ENCODE data around the gene ASTL.

The ASTL gene

DNA sequence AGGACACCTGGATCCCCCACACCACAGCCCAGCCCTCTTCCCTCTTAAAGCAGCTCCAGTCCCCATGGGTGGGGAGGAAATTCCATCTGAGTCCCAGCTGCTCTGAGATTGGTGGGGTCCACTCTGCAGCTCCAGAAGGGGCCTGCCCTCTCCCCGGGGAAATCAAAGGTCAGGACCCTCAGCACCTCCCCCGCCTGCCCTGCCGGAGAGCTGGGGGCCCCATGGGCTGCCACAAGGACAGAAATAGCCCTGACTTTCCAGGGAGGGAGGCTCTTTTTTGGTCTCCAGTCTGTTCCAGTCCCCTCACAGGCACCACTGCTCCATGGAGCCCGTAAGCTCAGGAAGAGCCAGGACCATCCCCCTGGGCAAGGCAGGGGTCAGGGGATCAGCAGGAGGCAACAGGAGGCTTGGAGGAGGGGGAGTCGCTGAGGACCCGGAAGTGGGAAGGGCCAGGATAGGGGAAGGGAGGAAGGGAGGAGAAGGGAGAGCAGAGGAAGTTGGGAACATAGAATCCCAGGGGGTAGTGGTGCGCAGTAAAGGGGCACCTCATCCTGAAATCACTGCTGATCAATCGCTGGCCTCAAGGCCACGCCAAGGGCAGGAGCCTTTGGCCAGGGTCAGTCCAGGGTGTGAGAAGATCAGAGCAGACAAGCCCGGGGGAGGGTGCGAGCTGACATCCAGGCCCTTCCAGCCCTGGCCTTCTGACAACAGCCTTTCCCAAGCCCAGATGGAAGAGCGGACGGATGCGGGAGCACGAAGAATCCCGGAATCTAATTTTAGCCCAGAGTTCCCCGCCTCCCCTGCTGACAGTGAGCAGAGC lies 29.6 kb downstream of the ASTL start:
- H3K4me3 Mint-ChIP-seq: no peak overlapping the region
- DNase-seq (ENCODE audit: low spot score in 2 of 2): no peak
- peaks cover 10% of the 10 kb centered on the region for H3K9me3 Mint-ChIP-seq
- H3K4me1 Mint-ChIP-seq: no peaks in the 10 kb centered on the region
- H3K27me3 Mint-ChIP-seq: no peaks in the 10 kb centered on the region
- no peak for ATAC-seq (replicated peaks; ENCODE audit: extremely low read depth, poor library complexity, severe bottlenecking)
- peaks cover 3% of the 10 kb centered on the region for H3K36me3 Mint-ChIP-seq (ENCODE audit: insufficient read depth)
- no peak overlapping the region for H3K27ac Mint-ChIP-seq (ENCODE audit: low read depth)

DNA sequence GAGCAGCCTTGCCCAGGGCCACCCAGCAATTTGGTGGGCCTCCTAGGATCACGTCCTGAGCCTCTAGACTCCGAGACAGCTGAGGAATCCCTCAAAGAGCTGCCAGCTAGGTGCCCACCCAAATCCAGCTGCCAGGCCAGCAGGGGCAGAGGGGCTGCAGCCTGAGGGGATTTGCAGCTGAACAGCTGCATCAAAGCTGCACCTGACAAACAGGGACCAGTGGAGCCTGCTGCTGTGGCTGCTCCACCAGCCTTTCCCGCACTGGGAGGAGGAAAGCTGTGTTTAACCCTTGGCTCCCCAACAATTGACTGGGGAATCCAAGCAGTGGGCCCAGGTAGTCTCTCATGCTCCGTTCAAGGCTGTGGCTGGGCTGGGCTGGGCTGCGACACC lies 30.2 kb downstream of the ASTL start:
- H3K4me1 Mint-ChIP-seq: no peaks in the 10 kb centered on the region
- ATAC-seq (replicated peaks; ENCODE audit: extremely low read depth, poor library complexity, severe bottlenecking): no peak

DNA sequence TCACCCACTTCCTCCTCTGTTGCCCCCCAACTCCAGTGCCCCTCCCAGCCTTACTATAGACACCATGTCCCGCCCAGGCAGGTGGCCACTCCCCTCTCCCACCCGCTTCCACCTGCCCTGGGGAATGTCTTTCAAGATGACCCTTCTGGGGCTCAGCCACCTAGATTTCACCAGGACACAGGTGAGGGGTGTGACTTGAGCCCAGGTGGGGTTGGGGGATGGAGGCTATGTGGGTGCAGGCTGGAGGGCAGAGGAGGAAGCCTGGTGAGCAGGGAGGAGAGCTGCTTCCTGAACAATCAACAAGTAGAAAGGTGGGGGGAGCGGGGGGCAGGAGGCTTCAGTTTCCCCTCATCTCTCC lies 30.6 kb downstream of the ASTL start:
- H3K9me3 Mint-ChIP-seq: peaks cover 10% of the 10 kb centered on the region
- H3K36me3 Mint-ChIP-seq (ENCODE audit: insufficient read depth): peaks cover 3% of the 10 kb centered on the region
- no peaks in the 10 kb centered on the region for H3K4me1 Mint-ChIP-seq
- H3K27me3 Mint-ChIP-seq: no peaks in the 10 kb centered on the region
- ATAC-seq (replicated peaks; ENCODE audit: extremely low read depth, poor library complexity, severe bottlenecking): no peak
- H3K4me3 Mint-ChIP-seq: no peak overlapping the region
- no peak for DNase-seq (ENCODE audit: low spot score in 2 of 2)
- no peak overlapping the region for H3K27ac Mint-ChIP-seq (ENCODE audit: low read depth)

More for the DNA sequence above, 30.2 kb downstream of the ASTL start:
- Mint-ChIP-seq H3K36me3 (ENCODE audit: insufficient read depth) (peaks cover 3% of the 10 kb centered on the region), H3K9me3 (peaks cover 10% of the 10 kb centered on the region), H3K27me3 (no peaks in the 10 kb centered on the region), H3K27ac (ENCODE audit: low read depth) (no peak overlapping the region), H3K4me3 (no peak overlapping the region)
- no peak for DNase-seq (ENCODE audit: low spot score in 2 of 2)

DNA sequence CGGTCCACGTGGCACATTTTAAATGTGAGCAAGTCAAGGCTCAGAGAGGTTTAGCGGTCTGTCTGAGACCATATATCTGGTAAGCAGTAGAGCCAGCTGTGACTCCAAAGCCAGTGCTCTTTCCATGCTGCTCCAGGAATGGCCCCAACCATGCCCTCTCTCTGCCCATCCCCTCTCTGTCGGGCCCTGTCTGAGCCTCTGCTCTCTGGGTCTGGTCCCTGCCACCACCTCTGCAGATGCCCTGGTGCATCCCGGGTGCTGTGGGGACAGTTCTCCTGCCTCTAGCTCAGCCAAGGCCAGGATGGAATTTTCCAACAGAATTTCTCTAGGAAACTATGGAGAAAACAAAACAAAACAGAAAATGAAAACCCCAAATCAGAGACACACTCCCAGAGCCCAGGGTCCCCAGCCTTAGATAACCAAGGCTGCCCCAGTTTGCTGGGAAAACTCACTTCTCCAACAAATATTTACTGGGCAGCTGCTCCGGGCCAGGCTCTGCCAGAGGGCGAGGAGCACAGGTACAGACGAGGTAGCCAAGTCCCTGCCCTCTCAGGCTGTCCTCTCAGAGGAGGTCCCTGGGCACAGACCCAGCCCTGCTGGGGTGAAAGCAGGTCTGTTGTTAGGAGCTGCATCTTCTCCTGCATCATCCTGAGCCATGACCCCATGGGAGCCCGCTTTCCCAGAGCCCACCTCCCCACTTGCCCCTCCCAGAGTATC lies 31.2 kb downstream of the ASTL start:
- Mint-ChIP-seq H3K9me3 (peaks cover 10% of the 10 kb centered on the region), H3K27me3 (no peaks in the 10 kb centered on the region), H3K27ac (ENCODE audit: low read depth) (no peak overlapping the region), H3K36me3 (ENCODE audit: insufficient read depth) (peaks cover 3% of the 10 kb centered on the region), H3K4me3 (no peak overlapping the region), H3K4me1 (no peaks in the 10 kb centered on the region)
- ATAC-seq (replicated peaks; ENCODE audit: extremely low read depth, poor library complexity, severe bottlenecking) (no peak), DNase-seq (ENCODE audit: low spot score in 2 of 2) (no peak)

DNA sequence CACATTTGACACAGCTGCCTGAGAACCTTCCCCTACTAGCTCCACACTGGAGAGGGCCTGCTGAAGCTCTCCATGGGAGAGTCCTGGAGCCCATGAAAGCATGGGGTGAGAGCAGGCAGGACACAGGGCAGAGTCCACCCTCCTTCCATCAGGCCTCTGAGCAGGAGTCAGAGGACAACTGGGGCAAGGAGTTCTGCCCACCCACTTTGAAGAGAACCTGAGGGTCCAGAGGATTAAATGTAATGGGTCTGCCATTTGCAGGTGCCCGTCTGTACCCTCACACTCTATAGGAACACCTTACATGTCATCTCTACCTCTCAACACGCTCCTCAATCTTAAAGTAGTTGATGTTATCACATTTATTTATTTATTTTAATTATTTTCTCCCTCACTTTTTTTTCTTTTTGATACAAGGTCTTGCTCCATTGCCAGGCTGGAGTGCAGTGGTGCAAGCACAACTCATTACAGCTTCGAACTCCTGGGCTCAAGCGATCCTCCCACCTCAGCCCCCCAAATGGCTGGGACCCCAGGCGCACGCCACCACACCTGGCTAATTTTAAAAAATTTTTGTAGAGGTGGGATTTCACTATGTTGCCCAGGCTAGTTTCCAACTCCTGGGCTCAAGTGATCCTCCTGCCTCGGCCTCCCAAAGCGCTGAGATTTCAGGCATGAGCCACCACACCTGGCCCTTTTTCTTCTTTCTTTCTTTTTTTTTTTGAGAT lies 32.1 kb downstream of the ASTL start:
- Mint-ChIP-seq H3K36me3 (ENCODE audit: insufficient read depth) (peaks cover 3% of the 10 kb centered on the region), H3K9me3 (peaks cover 10% of the 10 kb centered on the region), H3K27me3 (no peaks in the 10 kb centered on the region), H3K4me3 (no peak overlapping the region), H3K4me1 (no peaks in the 10 kb centered on the region), H3K27ac (ENCODE audit: low read depth) (no peak overlapping the region)
- DNase-seq (ENCODE audit: low spot score in 2 of 2) (no peak), ATAC-seq (replicated peaks; ENCODE audit: extremely low read depth, poor library complexity, severe bottlenecking) (no peak)

DNA sequence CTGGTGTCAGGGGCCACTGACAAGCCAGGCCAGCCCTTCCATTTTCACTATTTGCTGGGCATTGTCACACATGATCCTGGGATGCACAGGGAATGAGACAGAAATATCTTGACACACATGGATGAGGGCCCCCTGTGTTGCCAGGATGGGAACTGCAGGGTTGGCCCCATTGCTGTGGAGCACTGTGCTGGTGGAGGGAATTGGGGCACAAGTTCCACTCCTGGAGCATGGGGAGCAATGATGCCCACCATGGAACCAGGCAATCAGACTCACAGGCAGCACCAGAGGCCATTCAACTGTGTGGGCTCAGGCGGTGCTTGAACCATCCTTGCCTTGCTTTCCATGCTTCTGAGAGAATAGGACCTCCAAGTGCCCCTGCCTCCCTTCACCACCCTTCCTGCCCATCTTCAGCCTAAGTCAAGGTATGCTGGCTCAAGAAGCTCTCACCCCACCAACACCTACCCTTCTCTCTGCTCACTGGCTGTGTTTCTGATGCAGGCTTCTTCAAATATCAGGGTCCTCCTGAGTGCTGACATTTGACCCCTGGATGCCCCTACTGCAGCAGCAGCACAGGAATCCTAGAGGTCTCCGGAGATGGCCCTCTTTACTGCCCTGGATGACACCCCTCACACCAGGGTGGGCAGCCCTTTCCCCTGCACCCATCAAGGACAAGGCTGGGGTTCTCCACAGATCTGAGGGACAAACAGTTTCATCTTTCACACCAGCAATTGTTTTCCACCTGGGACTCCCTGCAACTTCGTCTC lies 33.0 kb downstream of the ASTL start:
- ATAC-seq (replicated peaks; ENCODE audit: extremely low read depth, poor library complexity, severe bottlenecking) (no peak), DNase-seq (ENCODE audit: low spot score in 2 of 2) (no peak)
- H3K36me3 Mint-ChIP-seq (ENCODE audit: insufficient read depth): peaks cover 3% of the 10 kb centered on the region
- no peak overlapping the region for H3K4me3 Mint-ChIP-seq
- H3K9me3 Mint-ChIP-seq: peaks cover 10% of the 10 kb centered on the region
- no peak overlapping the region for H3K27ac Mint-ChIP-seq (ENCODE audit: low read depth)
- no peaks in the 10 kb centered on the region for H3K27me3 Mint-ChIP-seq
- H3K4me1 Mint-ChIP-seq: no peaks in the 10 kb centered on the region

DNA sequence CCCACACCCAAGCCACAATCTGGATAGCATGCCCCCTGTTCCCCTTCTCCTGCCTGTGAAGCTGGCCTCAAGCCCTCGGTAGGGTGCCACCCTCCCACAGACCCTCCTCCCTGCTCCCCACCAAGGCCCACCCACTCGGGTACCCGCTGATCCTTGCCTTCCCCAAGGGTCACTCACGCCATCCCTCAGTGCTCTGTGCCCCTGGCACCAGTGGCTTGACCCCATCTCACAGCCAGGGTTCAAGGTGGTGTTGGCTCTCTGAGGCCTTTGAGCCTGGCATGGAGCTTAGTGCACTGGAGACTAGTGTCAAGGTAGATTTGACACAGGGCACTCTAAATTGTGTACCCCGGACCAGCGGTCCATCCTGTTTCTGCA lies 33.8 kb downstream of the ASTL start:
- ATAC-seq (replicated peaks; ENCODE audit: extremely low read depth, poor library complexity, severe bottlenecking): no peak
- DNase-seq (ENCODE audit: low spot score in 2 of 2): no peak
- Mint-ChIP-seq H3K36me3 (ENCODE audit: insufficient read depth) (no peaks in the 10 kb centered on the region), H3K27ac (ENCODE audit: low read depth) (no peak overlapping the region), H3K27me3 (no peaks in the 10 kb centered on the region), H3K9me3 (peaks cover 10% of the 10 kb centered on the region), H3K4me3 (no peak overlapping the region), H3K4me1 (no peaks in the 10 kb centered on the region)

DNA sequence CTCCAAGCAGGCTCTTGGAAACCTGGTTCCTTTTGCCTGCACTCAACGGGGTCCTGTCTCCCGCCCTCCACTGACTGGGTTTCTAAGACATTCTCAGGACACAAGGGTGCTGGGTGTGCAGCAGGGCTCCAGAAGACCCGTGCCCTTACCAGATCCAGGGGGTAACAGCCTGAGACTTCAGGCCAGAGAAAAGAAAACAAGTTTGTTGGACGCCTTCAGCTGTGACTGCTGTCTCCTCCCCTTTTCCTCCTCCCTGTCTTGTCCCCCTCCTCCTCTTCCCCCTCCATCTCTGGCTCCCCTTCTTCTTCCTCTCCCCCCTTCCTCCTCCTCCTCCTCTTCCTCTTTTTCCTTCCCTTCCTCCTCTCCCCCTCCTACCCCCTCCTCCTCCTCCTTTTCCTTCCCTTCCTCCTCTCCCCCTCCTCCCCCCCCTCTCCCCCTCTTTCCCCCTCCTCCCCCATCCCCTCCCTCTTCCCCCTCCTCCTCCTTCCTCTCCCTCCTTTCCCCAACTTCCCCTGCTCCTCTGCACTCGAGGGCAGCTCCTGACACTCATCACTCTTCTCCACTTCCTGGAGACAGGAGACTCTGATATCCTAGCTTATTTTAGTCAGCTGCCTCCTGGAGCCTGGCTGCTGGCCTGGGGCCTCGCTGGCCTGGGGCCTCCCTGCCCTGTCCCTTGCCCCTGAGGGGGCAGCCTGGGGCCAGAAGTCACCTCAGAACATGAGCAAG lies 34.4 kb downstream of the ASTL start:
- no peak for ATAC-seq (replicated peaks; ENCODE audit: extremely low read depth, poor library complexity, severe bottlenecking)
- Mint-ChIP-seq H3K27ac (ENCODE audit: low read depth) (no peak overlapping the region), H3K4me3 (no peak overlapping the region)

DNA sequence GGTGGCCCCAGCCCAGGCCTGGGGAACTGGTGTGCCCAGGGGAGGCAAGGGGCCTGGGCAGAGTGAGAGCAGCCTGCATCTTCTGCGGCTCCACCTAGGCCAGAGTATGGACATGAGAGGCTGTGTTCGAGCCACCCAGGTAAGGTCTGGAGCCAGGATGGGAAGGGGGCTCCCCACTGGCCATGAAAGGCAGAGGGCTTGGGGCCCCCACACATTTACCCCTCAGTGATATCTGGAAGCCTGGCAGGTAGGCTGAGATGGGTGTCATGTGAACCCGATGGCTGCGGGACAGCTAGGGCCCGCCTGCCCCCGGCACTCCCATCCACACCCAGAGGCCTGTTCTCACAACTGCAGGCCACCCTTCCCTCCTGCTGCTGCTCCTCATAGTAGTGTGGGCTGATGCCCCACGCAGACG lies 35.1 kb downstream of the ASTL start:
- Mint-ChIP-seq H3K27ac (ENCODE audit: low read depth) (no peak overlapping the region), H3K4me3 (no peak overlapping the region), H3K27me3 (no peaks in the 10 kb centered on the region), H3K36me3 (ENCODE audit: insufficient read depth) (no peaks in the 10 kb centered on the region), H3K4me1 (no peaks in the 10 kb centered on the region), H3K9me3 (peaks cover 10% of the 10 kb centered on the region)
- ATAC-seq (replicated peaks; ENCODE audit: extremely low read depth, poor library complexity, severe bottlenecking): no peak
- no peak for DNase-seq (ENCODE audit: low spot score in 2 of 2)

More for the DNA sequence above, 34.4 kb downstream of the ASTL start:
- no peaks in the 10 kb centered on the region for H3K4me1 Mint-ChIP-seq
- H3K9me3 Mint-ChIP-seq: peaks cover 10% of the 10 kb centered on the region
- no peaks in the 10 kb centered on the region for H3K36me3 Mint-ChIP-seq (ENCODE audit: insufficient read depth)
- no peaks in the 10 kb centered on the region for H3K27me3 Mint-ChIP-seq
- DNase-seq (ENCODE audit: low spot score in 2 of 2): no peak

DNA sequence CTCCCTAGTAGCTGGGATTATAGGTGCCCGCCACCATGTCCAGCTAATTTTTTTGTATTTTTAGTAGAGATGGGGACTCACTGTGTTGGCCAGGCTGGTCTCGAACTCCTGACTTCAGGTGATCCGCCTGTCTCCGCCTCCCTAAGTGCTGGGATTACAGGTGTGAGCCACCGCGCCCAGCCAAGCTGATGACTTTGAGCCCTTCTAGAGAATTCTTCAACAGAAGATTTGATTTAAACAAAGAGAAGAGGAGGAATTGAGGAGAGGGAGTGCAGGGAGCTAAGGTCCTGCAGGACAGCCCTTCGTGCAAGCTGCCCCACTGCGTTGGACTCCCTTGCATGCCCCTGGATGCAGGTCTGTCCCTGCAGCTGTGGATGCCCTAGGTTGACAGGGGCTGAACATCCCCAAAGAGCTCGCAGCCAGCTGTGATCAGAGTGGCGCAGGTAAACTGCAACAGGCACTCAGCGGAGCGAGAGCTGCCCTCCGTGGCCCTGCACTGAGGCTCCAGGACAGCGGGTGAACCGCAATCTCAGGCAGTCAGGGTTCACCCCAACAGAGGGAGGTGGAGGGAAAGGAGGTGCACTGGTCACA lies 35.6 kb downstream of the ASTL start:
- Mint-ChIP-seq H3K27me3 (no peaks in the 10 kb centered on the region), H3K36me3 (ENCODE audit: insufficient read depth) (peaks cover 2% of the 10 kb centered on the region), H3K4me1 (no peaks in the 10 kb centered on the region), H3K4me3 (no peak overlapping the region), H3K27ac (ENCODE audit: low read depth) (no peak overlapping the region), H3K9me3 (peaks cover 10% of the 10 kb centered on the region)
- no peak for DNase-seq (ENCODE audit: low spot score in 2 of 2)
- no peak for ATAC-seq (replicated peaks; ENCODE audit: extremely low read depth, poor library complexity, severe bottlenecking)

DNA sequence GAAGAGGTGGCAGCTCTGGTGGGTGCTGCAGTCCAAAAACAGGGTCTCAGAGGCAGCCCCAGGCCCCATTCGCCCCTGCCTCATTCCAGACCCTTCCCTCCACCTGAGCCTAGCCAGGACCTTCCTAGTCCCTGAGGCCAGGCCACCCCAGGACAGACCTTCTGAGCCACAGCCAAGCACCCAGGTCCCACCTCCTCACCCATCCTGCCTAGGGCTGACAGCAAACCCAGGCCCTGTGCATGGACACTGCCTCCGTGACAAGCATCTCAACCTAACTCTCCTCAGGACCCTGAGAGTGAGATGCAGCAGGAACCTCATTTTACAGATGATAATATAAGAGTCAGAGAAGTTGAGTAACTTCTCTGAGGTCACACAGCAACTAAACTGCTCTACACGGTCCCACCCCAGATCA lies 37.4 kb downstream of the ASTL start:
- Mint-ChIP-seq H3K27ac (ENCODE audit: low read depth) (peak overlapping the region; percentile 87), H3K9me3 (peaks cover 10% of the 10 kb centered on the region), H3K36me3 (ENCODE audit: insufficient read depth) (peaks cover 2% of the 10 kb centered on the region), H3K27me3 (no peaks in the 10 kb centered on the region), H3K4me3 (no peak overlapping the region), H3K4me1 (no peaks in the 10 kb centered on the region)
- peak in 1 of 2 donors; percentile 2 for DNase-seq (ENCODE audit: low spot score in 2 of 2)
- ATAC-seq (replicated peaks; ENCODE audit: extremely low read depth, poor library complexity, severe bottlenecking): no peak

All from central memory CD8-positive, alpha-beta T cell (primary cell).